NCI-H82 (cell line): ENCODE results near the gene CDH24.

Experiments used
- DNase-seq: peaks from one replicate; lab custom pipeline; 2025; lab: John Stamatoyannopoulos, UW

Gene CDH24

DNA sequence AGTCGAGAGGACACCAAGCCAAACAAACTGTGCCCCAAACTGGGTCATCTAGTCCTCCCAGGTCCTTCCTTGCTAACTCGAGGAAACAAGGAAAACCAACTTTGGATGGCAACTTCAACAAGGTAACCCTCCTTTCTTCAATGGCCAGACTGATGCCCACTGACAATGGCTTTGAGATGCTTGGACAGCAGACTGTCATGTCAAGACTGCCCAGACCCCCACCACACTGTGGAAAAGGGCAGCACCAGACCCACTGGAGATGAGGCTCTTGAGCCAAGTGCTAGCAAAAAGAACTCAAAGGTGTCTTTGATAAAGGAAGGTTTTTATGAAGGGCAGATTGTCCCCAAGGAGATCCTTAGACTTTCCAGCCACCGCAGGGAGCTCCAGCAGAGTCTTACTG lies 9.0 kb upstream of the CDH24 start:
- DNase-seq, result no peak

DNA sequence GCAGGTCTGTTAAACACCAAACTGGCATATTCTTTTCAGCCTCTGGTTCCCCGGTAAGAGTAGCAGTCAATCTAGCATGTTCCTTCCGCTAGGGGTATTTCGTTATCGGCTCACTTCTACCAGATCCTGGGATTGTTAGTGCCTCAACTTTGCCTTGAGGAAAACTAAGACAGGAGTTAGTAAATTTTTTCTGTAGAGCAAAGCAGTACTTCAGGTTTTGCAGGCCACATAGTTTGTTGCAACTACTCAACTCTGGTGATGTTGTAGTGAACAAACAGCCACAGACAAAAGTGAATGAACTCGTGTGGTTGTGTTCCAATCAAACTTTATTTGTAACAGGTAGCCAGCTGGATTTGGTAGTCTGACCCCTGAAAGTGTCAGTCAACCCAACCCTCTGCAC lies 6.3 kb upstream of the CDH24 start:
- no peak for DNase-seq

DNA sequence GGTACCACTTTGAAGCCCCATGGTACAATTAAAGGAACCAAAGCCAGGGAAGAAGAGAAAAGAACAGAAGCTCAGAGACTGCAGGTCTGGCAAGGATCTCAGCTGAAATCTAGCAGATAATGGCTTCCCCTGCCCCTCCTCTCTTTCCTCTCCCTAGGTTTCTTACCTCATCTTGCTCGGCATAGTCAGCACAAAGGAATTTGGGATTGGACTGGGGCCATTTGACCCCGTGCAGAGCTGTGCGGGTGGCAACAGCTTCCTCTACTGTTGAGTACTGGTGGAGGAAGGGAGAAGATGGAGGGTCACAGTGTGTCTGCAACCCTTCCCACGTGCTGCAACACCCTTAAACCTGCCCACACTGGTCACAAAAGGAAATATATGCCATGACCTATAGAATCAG lies 4.7 kb upstream of the CDH24 start:
- DNase-seq, result no peak

DNA sequence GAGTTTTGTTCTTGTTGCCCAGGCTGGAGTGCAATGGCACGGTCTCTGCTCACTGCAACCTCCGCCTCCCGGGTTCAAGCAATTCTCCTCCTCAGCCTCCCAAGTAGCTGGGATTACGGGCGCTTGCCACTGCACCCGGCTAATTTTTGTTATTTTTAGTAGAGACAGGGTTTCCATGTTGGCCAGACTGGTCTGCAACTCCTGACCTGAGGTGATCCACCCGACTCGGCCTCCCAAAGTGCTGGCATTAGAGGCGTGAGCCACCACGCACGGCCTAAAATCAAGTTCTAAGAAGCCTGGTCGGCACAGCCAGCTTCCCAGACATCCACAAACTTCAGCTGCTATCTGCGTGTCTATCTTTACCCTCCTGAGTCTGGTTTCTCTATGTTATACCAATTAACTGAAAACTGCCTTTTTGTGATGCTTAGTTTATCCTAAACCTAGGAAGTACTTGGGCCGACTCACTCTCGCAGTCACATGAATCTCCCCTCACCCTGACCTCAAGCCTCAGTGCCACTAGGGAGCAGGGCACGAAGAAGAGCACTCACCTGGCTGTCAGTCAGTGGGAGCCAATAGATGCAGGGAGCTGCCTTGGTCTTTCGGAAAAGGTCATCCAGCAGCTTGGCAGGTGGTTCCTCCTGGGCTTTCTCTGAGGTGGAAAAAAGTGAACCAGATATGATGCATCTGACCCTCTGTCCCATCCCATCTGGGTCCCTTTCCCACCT lies 3.4 kb upstream of the CDH24 start:
- DNase-seq, result no peak

DNA sequence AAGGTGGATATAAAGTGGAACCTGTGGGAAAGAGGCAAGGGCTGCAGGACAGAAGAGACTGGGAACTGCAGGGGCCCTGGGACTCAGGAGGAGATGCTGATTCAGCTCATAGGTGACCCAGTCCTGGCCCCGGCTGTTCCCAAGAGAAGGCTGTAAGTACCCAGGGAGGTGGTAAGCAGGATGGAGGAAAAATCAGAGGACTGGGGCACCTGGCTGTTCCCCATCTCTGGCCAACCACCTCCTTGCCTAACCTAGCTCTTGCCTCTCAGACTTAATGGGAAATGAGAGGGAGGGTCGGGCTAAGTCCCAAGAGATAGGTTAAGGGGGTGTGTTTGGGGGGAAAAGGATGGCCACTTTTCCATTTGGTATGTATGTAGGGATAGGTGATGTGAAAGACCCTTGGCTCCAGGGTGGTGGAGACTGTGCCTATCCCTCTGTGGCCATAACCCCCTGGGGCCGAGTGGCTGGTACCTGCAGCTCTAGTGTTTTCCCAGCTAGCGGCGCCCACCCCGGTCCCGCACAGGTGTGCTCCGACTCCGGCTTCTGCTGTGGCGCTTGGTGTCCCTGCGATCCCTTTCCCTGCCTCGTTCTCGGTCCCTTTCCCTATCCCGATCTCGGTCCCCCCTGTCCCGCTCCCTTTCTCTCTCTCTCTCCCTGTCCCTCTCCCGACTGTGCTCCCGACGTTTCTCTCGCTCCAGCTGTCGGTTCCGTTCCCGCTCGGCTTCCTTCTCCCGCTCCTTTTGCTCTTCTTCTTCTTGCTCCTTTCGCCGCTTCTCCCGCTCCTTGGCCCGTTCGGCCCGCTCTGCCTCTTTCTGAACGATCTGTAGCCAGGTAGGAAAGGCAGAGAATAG lies 1.6 kb upstream of the CDH24 start:
- no peak for DNase-seq

DNA sequence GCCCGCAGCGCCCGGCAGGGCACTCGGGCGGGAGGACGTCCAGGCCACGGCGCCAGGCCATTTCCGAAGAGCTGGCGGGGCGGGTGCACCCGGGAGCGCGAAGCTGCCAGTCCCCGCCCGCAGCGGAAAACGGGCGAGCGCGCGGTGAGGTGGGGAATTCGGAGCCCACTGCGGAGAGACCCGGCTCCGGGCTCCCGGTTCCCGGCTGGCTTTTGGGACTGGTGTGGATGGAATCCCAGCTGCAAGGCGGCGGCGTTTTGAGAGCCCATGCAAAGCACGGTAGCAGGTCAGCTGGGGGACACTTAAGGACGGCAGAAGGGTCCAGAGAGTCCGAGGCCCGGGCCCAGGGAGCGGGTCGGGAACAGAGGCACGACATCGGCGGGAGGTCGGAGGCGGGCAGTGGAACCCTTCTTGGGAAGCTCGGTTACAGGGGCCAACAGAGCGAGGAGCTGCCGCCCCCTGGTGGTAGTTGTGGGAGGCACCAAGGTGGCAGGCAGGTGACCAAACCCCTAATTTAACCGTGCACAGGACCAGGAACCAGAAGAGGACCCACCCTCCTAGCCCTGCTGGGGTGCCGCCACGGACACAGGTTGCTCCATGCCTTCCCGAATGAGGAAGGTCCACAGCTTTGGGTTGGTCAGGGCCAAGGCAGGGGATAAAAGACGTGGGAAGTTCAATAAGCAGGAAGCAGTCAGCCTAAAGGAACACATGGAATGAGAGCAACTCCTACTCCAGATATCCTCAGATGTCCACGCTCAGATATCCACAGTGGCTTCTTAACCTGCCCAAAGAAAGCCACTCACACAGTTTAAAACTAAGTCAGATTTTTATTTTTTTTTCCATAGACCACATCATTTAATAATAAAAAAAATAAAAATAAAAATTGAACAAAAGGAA lies 685 bp upstream of the CDH24 start:
- DNase-seq, result no peak

DNA sequence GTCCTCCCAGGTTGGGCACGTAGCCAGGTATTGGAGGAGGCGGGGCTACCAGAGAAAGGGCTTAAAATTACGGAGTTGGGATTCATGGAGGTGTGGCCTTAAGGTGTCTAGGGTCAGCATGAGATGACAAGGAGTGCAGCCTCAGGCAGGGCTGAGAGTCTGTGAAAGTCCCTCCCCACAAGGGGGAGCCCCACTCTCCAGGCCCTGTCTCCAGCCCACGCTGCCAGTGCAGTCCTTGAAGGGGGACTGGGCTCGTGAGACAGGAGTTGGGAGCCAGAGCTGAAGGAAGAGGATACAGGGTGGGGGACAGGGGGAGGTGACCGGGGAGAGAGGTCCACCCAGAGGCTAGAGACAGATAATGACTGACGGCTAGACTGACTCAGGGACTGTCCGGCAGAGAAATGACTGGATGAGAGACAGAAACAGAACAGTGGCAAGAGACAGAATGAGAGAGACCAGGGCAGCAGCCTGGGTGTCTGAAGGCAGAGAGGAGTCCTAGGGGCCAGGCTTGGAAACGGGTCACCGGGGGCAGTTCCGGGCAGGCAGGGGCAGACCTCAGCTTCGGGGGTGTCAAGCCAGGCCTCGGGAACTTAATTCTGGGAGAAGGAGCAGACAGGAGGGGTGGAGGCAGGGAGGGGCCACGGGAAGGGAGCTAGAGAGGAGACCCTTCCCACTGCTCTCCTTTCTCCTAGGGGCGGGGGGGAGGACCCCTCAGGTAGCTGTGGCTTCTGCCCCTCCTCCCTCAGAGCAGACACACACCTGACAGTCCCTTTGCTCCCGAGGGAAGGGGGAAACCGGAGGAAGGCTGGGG lies 970 bp downstream of the CDH24 start:
- no peak for DNase-seq

DNA sequence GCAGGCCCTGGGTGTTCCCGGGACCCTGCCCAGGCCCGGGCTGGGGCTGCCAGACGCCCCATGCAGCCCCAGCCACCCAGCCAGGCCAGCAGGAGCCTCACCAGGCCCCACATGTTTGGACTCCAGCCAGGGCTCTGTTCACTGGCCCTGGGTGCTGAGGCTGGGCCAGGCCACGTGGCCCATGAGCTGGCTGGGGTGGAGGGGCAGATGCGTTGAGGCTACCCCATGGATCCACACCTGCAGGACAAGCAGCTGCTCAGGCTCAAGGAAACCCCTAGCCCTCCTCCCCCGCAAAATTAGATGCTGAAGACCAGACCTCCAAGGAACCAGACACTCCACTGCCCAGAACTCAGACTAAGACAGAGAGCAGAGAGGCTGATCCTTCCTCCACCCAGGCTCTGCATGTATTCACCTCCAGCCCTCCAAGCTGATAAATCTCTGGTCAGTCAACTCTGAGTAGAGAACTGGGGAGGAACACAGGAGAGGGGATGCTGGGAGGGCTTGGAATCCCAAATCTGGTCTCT lies 1.6 kb downstream of the CDH24 start:
- DNase-seq, result no peak

DNA sequence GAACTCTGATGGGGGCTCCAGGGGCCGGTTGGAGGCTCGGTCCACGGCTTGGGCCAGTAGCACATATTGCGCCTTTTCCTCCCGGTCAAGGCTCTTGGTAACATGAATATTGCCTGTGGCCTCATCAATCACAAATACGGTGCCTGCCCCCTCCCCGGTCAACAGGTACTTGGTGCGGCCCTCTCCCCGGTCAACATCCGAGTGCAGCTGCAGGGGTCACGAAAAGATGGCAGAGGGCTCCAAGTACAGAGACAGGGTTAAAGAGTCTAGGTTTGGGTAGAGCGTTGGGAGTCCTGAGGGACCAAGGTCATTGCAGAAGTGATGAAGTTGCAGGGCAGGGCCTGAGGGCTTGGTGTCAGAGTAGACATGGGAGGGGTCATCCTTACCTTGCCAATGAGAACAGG lies 2.2 kb downstream of the CDH24 start:
- DNase-seq, result no peak

DNA sequence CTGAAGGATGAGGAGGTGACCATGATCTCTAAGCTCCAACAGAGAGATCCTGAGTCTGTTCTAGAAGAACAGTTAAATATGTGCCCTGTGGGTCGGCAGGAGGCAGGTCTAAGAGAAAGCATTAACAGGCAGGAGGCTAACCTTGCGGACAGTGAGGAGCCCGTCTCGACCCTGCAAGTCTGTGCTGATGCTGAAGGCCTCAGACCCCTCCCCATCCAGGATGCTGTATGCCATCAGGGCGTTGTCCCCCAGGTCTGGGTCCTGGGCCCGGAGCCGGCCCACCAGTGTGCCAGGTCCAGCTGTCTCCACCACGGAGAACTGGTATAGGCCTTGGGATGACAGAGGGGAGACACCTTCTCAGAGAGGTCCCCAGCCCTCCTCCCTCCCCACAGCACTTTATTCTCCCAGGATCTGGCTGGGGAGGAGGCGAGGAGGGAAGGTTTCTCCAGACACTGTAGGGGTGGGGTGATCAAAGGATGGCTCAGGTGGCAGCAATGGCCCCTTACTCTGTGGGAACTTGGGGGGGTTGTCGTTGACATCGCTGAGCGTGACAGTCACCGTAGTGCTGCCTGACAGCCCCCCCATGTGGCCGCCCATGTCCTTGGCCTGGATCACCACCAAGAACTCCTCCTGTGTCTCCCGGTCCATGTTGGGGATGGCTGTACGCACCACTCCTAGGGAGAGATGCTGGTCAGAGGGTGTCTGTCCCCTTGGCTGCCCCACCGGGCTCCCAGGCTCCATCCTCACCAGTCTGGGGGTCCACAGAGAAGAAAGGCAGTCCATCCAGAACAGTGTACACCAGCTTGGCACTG lies 3.1 kb downstream of the CDH24 start:
- DNase-seq, result no peak

DNA sequence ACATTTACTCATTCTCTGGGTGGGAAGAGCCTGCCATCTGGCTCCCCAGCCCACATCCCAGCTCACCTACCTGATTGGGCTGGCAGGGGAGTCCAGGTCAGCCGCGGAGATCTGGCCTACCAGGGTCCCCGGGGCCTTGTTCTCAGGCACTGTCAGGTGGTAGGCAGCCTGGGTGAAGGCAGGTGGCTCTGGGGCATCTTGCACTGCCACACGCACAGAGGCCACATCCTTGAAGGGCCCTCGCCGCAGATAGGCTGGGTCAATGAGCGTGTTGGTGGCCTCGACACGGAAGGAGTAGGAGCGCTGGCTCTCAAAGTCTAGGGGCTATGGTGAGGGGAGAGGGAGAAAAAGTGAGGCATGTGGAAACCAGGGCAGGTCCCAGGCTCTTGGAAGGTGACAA lies 3.9 kb downstream of the CDH24 start:
- no peak for DNase-seq

DNA sequence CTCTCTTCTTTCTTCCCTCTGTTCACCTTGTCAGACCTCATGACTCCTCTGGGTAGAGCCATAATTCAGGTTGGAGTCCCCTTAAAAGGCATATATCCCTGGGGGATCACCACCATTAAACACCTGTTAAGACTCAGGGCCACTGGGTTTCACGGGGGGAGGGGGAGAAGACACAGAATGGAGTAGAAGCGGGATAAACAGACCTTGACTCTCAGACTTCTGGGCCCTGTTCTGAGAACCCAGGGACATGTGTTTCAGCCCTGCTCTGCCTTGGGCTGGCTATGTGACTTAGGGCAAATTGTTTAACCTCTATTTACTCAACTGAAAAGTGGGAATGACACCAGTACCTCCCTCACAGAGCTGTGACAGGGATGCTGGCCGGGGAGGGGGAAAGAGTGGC lies 4.6 kb downstream of the CDH24 start:
- no peak for DNase-seq

DNA sequence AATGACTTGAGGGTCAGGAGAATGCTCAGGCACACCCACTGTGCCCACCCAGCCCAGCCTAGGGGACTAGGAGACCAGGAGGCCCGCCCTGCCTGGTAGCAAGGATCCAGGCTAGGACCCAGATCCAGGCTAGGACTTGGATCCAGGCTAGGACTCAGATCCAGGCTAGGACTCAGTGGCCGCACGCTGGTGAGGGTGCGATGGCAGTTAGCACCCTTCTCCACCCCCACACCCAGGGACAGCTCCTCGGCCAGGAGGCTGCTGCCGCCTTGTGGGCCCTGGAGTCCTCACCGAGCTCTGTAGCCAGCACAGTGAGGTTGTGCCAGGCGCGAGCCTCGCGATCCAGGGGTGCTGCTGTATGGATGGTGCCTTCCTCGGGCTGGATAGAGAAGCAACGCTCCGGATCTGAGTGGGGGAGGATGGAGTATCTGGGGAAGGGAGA lies 5.1 kb downstream of the CDH24 start:
- no peak for DNase-seq

DNA sequence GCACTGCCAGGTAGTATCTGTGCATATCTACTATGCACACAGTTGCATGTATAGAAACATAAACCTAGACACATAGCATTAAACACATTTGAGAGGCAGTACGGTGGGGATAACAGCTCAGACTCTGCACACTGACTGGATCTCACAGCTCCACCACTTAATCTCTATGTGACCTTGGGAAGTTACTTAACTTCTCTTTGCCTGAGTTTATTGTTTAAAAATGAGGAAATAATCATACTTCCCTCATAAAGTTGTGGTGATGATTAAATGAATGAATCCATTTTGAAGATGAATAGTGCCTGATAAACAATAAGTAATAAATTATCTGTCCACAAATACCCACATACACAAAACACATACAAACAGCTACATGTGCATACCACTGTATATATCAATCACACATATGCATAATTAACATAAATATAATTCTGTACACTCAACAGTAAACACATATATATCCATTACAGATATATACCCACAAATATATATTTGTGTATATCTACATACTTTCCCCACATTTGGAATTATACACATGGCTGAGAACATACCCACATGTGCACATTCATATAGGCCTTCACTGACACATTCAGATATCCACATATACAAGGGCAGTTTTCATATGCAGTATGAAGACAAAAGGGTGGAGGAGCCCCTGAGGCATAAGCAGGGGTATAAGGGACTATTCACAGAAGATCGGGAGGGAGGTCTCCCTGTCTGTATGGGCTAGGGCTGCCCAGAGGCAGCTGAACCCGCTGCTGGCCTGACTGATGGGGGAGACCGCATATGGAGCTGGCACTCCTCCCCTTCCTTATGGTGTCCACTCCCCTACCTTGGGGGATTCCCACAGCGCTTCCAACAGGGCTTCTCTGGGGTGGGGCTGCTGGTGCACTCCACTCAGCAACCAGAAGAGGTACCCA lies 5.9 kb downstream of the CDH24 start:
- DNase-seq, result no peak

DNA sequence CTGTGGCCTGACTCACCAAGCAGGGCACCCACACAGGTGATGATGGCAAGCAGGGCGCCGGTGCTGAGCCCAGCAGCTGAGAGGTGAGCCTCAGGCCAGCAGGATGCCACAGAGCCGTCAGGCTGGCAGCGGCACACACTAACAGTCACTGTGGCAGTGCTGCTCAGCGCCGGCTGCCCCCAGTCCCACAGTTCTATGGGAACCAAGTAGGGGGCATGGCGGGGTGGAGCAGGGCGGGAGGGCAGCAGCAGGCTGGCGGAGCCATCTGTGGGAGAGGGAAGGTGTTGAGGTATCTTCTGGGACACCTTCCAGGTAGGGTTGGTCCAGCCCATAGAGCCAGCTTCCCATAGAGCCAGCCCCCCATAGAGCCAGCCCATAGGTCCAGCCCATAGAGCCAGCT lies 8.3 kb downstream of the CDH24 start:
- no peak for DNase-seq

DNA sequence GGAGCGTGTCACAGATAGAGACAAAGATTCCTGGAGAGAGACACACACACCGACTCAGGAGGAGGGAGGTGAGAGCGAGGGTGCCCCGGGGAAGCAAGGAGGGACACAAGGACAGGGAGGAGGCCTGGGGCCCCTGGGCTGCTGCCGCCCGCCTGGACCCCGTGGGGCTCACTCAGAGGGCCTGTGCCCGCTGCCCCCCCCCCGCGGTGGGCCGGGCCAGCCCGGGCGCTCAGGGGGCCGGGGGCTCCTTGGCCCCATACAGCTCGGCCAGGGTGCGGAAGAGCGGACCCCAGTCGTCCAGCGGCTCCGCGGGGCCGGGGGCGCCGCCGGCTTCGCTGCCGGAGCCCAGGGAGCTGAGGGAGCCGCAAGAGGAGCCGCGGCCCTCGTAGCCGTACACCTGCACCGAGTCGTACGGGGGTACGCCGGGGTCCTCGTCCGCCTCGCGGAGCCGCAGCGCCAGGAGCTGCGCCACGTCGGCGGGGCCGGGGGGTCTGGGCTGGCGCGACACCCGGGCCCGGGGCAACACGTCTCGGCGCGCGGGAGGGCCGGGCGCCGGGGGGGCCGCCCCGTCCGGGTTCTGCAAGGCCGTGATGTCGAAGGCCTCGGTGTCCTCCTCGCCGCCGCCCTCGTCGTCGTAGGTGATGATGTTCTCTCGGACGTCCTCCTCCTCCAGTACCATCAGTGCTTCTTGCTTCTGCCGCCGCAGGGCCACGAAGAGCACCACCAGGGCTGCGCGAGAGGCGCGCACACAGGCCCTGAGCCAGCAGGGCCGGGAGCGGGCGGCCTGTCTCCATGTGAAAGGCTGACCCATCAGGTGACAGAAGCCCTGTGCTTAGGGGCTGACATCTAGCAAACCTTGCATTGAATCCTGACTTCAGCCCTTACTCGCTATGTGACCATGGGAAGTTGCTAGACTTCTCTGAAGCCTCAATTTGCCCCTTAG lies 9.3 kb downstream of the CDH24 start:
- DNase-seq, result no peak

DNA sequence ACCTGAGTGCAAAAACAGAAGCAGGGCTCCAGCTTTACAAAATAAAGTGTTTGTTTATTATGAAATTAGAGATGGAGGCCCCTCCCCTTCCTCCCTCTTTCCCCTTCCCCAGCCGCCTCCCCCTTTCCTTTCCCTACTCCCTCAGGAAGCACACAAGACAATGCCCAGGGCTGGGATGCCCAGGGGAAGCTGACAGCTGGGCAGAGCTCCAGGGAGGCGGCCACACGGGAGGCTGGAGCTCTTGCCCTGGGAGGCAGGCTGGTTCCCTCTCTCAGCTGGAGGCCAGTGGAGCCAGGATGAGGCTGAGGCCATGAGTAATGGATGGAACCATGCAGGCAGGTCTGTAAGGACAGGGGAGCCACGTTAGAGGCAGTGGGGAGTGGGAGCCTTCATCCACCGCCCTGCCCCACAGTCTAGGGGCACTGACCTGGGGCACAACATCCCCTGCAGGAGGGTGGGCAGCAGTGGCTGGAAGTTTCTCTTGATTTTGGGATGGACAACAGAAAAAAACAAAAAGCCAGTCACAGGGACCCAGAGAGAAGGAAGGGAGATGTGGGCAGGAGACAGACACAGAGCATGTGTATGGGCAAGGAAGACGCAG lies 10.2 kb downstream of the CDH24 start:
- DNase-seq, result no peak
